CD4-positive, alpha-beta T cell treated with Interleukin-10 for 1 hour (primary cell): Measurements from ENCODE around the gene SSBP4.

ENCODE experiments used
- DNase-seq: peaks from one replicate; pipeline ENCODE4 v3.0.0-alpha.2; 2020

Gene SSBP4

GRCh38 chr19:18434411-18435175 is 15.4 kb downstream of the SSBP4 start:
- no peak for DNase-seq

- no peak for DNase-seq
These were observed 16.1 kb downstream of the SSBP4 start for GRCh38 chr19:18435178-18435841.

- DNase-seq, result no peak
These were observed 16.9 kb downstream of the SSBP4 start for GRCh38 chr19:18435842-18436670.

GRCh38 chr19:18436671-18437490 is 17.7 kb downstream of the SSBP4 start:
- DNase-seq, result peak; percentile 88

DNA sequence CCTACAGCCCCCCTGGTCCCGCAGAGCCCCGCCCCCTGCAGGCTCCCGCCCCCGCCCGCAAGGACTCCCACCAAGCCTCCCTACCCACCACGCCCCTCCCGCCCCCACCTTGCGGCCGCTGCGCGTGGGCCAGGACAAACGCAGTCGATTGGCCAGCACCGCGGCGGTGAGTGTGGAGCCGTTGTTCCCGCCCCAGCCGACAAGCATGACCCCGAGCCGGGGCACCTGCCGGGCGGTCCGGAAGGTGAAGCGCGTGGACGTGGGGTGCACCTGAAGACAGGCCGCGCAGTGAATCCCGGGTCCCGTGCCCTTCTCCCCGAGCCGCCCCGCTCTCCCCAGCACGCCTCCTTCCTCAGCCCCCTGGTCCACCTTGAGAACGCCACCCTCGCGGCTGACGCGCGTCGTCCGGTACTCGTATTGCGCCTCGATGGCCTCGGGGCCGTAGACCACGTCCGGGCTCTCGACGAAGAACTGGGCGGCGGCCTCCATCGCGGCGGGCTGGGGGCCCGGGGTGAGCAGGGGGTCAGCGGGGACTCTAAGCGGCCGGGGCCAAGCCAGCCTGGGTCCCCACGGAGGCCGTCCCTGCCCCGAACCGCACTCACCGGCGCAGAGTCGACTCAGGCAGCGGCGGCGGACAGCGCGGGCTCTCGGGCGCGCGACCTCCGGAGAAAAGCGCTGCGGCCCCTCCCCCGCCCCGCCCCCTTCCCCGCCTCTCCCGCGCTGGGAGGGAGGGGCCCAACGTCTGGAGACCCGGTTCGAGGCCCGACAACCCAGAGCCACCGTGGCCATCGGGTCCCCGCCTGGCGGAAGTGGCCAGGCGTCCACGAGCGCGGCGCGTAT is 18.5 kb downstream of the SSBP4 start, which contains the start of gene ISYNA1:
Gene ISYNA1 (minus strand): TSS at position 643 of the 840 bp plus-strand sequence. CDS start 154 bp downstream, at position 489.
- peak; percentile 66 for DNase-seq

- DNase-seq, result no peak
These were observed 19.3 kb downstream of the SSBP4 start for GRCh38 chr19:18438331-18439024.

GRCh38 chr19:18439025-18439909 is 20.1 kb downstream of the SSBP4 start:
- no peak for DNase-seq

- no peak for DNase-seq
These were observed 20.7 kb downstream of the SSBP4 start for GRCh38 chr19:18439910-18440237.

GRCh38 chr19:18440415-18440877 is 21.2 kb downstream of the SSBP4 start:
- peak; percentile 49 for DNase-seq

- DNase-seq, result no peak
These were observed 22.0 kb downstream of the SSBP4 start for GRCh38 chr19:18440936-18441803.

GRCh38 chr19:18441804-18442788 is 22.9 kb downstream of the SSBP4 start:
- DNase-seq, result peak; percentile 73

DNA sequence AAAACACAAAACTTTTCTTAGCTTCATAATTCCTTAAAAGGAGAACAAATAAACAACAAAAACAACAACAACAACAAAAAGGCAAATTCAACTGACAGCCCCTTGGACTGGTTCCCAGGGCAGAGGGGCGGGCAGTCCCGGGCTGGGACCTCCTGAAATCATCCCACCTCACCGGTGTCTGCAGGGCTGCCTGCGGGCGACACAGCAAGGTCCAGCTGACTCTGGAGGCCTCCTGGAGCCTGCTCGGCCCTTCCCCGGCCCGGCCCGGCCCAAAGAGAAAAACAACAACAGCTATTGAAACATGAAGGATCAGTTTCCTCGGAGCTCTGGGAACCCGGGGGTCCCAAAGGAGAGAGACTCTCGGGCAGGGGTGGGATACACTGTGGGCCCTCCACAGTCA is 23.7 kb downstream of the SSBP4 start:
- no peak for DNase-seq

DNA sequence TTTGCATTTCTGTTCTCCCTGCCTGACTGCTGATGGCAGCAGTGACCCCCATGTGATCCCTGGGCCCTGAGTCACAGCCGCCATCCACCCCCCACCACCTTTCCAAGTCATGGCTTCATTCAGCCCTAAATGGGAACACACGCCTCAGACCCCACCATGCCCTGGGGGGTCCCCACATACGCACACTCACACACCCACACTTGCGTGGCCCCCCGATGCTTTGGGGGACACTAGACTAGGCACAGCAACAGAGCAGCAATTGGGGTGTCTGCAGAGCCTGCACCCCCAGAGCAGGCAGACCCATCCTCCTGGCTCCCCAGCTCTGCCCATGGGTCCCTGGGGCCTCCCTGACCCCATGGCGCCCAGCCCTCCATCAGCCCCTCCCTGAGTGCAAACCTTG is 24.2 kb downstream of the SSBP4 start:
- no peak for DNase-seq

DNA sequence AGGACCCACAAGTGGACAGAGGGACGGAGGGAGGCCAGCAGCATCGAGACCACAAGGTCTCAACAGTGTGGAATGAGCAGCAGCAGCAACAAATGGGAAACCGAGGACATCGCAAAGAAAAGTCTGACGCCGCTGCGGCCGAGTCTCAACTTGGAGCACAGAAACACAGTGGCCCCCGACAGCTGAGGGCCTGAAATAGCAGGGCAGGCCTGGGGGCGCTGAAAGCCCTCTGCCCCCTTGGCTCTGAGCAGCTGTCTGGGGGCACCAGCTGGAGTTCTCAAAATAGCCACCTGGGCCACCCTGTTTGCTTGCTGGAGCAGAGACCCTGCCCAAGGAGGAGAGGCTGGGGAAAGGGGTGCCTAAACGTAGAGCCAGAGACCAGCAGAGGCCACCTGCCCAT is 24.6 kb downstream of the SSBP4 start:
- no peak for DNase-seq

DNA sequence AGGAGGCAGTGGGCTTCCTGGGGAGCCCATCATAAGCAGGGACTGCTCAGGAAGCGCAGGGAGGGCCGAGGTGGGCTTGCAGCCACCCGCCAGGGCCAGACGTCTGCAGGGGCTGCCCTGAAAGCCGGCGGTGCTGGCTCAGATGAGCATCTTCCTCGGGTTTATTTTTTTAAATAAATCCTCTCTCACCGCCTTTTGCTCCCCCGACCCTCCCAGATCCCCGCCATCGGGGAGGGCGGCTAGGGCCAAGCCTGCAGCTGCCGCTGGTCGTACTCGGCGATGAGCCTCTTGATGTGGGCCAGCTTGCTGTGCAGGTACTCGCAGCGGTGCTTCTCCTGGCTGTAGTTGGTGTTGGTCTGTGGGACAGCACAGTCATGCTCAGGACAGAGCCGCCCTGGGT is 25.3 kb downstream of the SSBP4 start:
- no peak for DNase-seq

GRCh38 chr19:18445262-18445948 is 26.2 kb downstream of the SSBP4 start:
- DNase-seq, result no peak
